ENCODE measurements around the gene ABCA3. TPM values are rescaled to one million over a fixed set of nuclear protein-coding genes. Genes with fewer than 3 reads are reported as not detected.

The ABCA3 gene
- total RNA-seq, 2 experiments from 2014 or later = 8.3 to 8.7 TPM

GRCh38 chr16:2366660-2367309 lies 26.3 kb upstream of the ABCA3 start:
- Mint-ChIP-seq H3K27ac (no peak overlapping the region), H3K4me3 (no peak overlapping the region), H3K4me1 (no peaks in the 10 kb centered on the region), H3K9me3 (no peaks in the 10 kb centered on the region), H3K36me3 (ENCODE audit: low read depth) (no peaks in the 10 kb centered on the region), H3K27me3 (peaks cover 48% of the 10 kb centered on the region)
- DNase-seq = no peak
- ChIA-PET POLR2A (no interaction called here), CTCF (interaction anchor here (0.5 kb wide), 1 partner anchor 122 kb away, joined by 5 read pairs; no protein-coding TSS in a partner anchor)

GRCh38 chr16:2365397-2366294 lies 25.1 kb upstream of the ABCA3 start:
- Mint-ChIP-seq H3K9me3 (no peaks in the 10 kb centered on the region), H3K27ac (no peak overlapping the region), H3K4me3 (no peak overlapping the region), H3K36me3 (ENCODE audit: low read depth) (no peaks in the 10 kb centered on the region), H3K4me1 (no peaks in the 10 kb centered on the region), H3K27me3 (peaks cover 53% of the 10 kb centered on the region)
- POLR2A ChIA-PET = no interaction called here
- CTCF ChIA-PET = no interaction called here
- DNase-seq = no peak

- POLR2A ChIA-PET = no interaction called here
- H3K27ac Mint-ChIP-seq = no peak overlapping the region
- H3K36me3 Mint-ChIP-seq (ENCODE audit: low read depth) = no peaks in the 10 kb centered on the region
- H3K4me1 Mint-ChIP-seq = no peaks in the 10 kb centered on the region
- H3K4me3 Mint-ChIP-seq = no peak overlapping the region
- H3K27me3 Mint-ChIP-seq = peaks cover 52% of the 10 kb centered on the region
- no peak for DNase-seq
- CTCF ChIA-PET = no interaction called here
- H3K9me3 Mint-ChIP-seq = no peaks in the 10 kb centered on the region
These were observed 24.2 kb upstream of the ABCA3 start for GRCh38 chr16:2364638-2365210.

- H3K4me1 Mint-ChIP-seq = no peaks in the 10 kb centered on the region
- no peak overlapping the region for H3K4me3 Mint-ChIP-seq
- no peaks in the 10 kb centered on the region for H3K9me3 Mint-ChIP-seq
- no peak for DNase-seq
- no peaks in the 10 kb centered on the region for H3K36me3 Mint-ChIP-seq (ENCODE audit: low read depth)
- peaks cover 54% of the 10 kb centered on the region for H3K27me3 Mint-ChIP-seq
- ChIA-PET POLR2A (no interaction called here), CTCF (interaction anchor here (1.3 kb wide), 1 partner anchor 22 kb away, joined by 4 read pairs; the partner anchor contains the start of gene ABCA3)
- no peak overlapping the region for H3K27ac Mint-ChIP-seq
These were observed 21.7 kb upstream of the ABCA3 start for GRCh38 chr16:2362218-2362617.

GRCh38 chr16:2361129-2361528 lies 20.6 kb upstream of the ABCA3 start:
- H3K27ac Mint-ChIP-seq = no peak overlapping the region
- H3K36me3 Mint-ChIP-seq (ENCODE audit: low read depth) = no peaks in the 10 kb centered on the region
- no peaks in the 10 kb centered on the region for H3K9me3 Mint-ChIP-seq
- ChIA-PET CTCF (interaction anchor here (1.1 kb wide), 1 partner anchor 88 kb away, joined by 4 read pairs; no protein-coding TSS in a partner anchor), POLR2A (no interaction called here)
- peaks cover 47% of the 10 kb centered on the region for H3K27me3 Mint-ChIP-seq
- no peak for DNase-seq
- H3K4me1 Mint-ChIP-seq = no peaks in the 10 kb centered on the region
- H3K4me3 Mint-ChIP-seq = no peak overlapping the region

GRCh38 chr16:2359919-2360318 lies 19.4 kb upstream of the ABCA3 start:
- H3K27ac Mint-ChIP-seq = no peak overlapping the region
- no peak overlapping the region for H3K4me3 Mint-ChIP-seq
- H3K4me1 Mint-ChIP-seq = no peaks in the 10 kb centered on the region
- H3K9me3 Mint-ChIP-seq = no peaks in the 10 kb centered on the region
- ChIA-PET CTCF (no interaction called here), POLR2A (no interaction called here)
- no peaks in the 10 kb centered on the region for H3K36me3 Mint-ChIP-seq (ENCODE audit: low read depth)
- no peak for DNase-seq
- peaks cover 40% of the 10 kb centered on the region for H3K27me3 Mint-ChIP-seq

GRCh38 chr16:2358811-2359210 lies 18.3 kb upstream of the ABCA3 start:
- H3K36me3 Mint-ChIP-seq (ENCODE audit: low read depth) = no peaks in the 10 kb centered on the region
- H3K27ac Mint-ChIP-seq = no peak overlapping the region
- ChIA-PET CTCF (no interaction called here), POLR2A (no interaction called here)
- H3K9me3 Mint-ChIP-seq = no peaks in the 10 kb centered on the region
- no peak for DNase-seq
- no peak overlapping the region for H3K4me3 Mint-ChIP-seq
- H3K27me3 Mint-ChIP-seq = peaks cover 37% of the 10 kb centered on the region
- H3K4me1 Mint-ChIP-seq = no peaks in the 10 kb centered on the region

GRCh38 chr16:2357331-2357730 lies 16.8 kb upstream of the ABCA3 start:
- no peaks in the 10 kb centered on the region for H3K9me3 Mint-ChIP-seq
- ChIA-PET POLR2A (no interaction called here), CTCF (no interaction called here)
- DNase-seq = no peak
- H3K36me3 Mint-ChIP-seq (ENCODE audit: low read depth) = no peaks in the 10 kb centered on the region
- H3K27me3 Mint-ChIP-seq = peaks cover 41% of the 10 kb centered on the region
- no peak overlapping the region for H3K27ac Mint-ChIP-seq
- no peaks in the 10 kb centered on the region for H3K4me1 Mint-ChIP-seq
- no peak overlapping the region for H3K4me3 Mint-ChIP-seq

GRCh38 chr16:2350500-2350899 lies 10.0 kb upstream of the ABCA3 start:
- peaks cover 26% of the 10 kb centered on the region for H3K27me3 Mint-ChIP-seq
- DNase-seq = no peak
- H3K4me1 Mint-ChIP-seq = no peaks in the 10 kb centered on the region
- no peaks in the 10 kb centered on the region for H3K36me3 Mint-ChIP-seq (ENCODE audit: low read depth)
- H3K9me3 Mint-ChIP-seq = no peaks in the 10 kb centered on the region
- no peak overlapping the region for H3K27ac Mint-ChIP-seq
- no peak overlapping the region for H3K4me3 Mint-ChIP-seq
- ChIA-PET POLR2A (no interaction called here), CTCF (no interaction called here)

GRCh38 chr16:2343211-2343610 lies 2.7 kb upstream of the ABCA3 start:
- Mint-ChIP-seq H3K36me3 (ENCODE audit: low read depth) (peaks cover 3% of the 10 kb centered on the region), H3K4me3 (no peak overlapping the region), H3K27me3 (peaks cover 30% of the 10 kb centered on the region), H3K9me3 (peaks cover 2% of the 10 kb centered on the region), H3K4me1 (peaks cover 22% of the 10 kb centered on the region), H3K27ac (no peak overlapping the region)
- DNase-seq = no peak
- CTCF ChIA-PET = no interaction called here
- POLR2A ChIA-PET = interaction anchor here (0.6 kb wide), 1 partner anchor 145 kb away, joined by 4 read pairs; no protein-coding TSS in a partner anchor

- Mint-ChIP-seq H3K4me1 (peaks cover 27% of the 10 kb centered on the region), H3K4me3 (no peak overlapping the region), H3K9me3 (peaks cover 2% of the 10 kb centered on the region), H3K27ac (no peak overlapping the region), H3K36me3 (ENCODE audit: low read depth) (peaks cover 3% of the 10 kb centered on the region), H3K27me3 (peaks cover 30% of the 10 kb centered on the region)
- no peak for DNase-seq
- POLR2A ChIA-PET = no interaction called here
- CTCF ChIA-PET = no interaction called here
These were observed 1.2 kb upstream of the ABCA3 start for GRCh38 chr16:2341456-2342447.

Measured in activated CD4-positive, alpha-beta memory T cell treated with anti-CD3 and anti-CD28 coated beads, Interleukin-2, amount 10 ng/mL, durations not matched to agents 7 days and 5 days (primary cell).